Breast epithelium (tissue), 3 donors: ENCODE results near the gene LMCD1.

Experiments
- CTCF ChIP-seq, 3 donors: fragments of 450-650 bp; IDR thresholded peaks; one replicate each; pipeline ENCODE4 v1.5.1; 2016 to 2017; ENCODE audit warnings: antibody characterized with exemption in 3 of 3, mild to moderate bottlenecking in 3 of 3, moderate library complexity in 3 of 3
- POLR2A ChIP-seq: fragments of 450-650 bp; IDR thresholded peaks from one replicate; pipeline ENCODE4 v1.6.1; 2016; ENCODE audit warnings: antibody characterized with exemption, mild to moderate bottlenecking, moderate library complexity
- POLR2AphosphoS5 ChIP-seq, 3 donors: sonication (generic); formaldehyde crosslinking; IDR thresholded peaks; one replicate each; pipeline ENCODE4 v1.6.1; 2017; ENCODE audit warnings: antibody characterized with exemption in 3 of 3

- no peak for TF ChIP-seq POLR2A
- TF ChIP-seq CTCF (IDR thresholded peaks at IDR 0.05), result no peak
- TF ChIP-seq POLR2AphosphoS5 (IDR thresholded peaks at IDR 0.05), result no peak
These were observed 35.8 kb downstream of the LMCD1 start for GRCh38 chr3:8537440-8537839.
